ENCODE measurements around the gene RND1. TPM values are rescaled to one million over a fixed set of nuclear protein-coding genes. Genes with fewer than 3 reads are reported as not detected.
A peak's percentile ranks its signal among the peaks of the same experiment; 100 is the strongest.

RND1 gene
- total and polyA plus RNA-seq, 2 of the 13 experiments (the other 11 are each of a cell fraction or from before 2014, with no cell fraction given), result 1.8 to 1.9 TPM

DNA sequence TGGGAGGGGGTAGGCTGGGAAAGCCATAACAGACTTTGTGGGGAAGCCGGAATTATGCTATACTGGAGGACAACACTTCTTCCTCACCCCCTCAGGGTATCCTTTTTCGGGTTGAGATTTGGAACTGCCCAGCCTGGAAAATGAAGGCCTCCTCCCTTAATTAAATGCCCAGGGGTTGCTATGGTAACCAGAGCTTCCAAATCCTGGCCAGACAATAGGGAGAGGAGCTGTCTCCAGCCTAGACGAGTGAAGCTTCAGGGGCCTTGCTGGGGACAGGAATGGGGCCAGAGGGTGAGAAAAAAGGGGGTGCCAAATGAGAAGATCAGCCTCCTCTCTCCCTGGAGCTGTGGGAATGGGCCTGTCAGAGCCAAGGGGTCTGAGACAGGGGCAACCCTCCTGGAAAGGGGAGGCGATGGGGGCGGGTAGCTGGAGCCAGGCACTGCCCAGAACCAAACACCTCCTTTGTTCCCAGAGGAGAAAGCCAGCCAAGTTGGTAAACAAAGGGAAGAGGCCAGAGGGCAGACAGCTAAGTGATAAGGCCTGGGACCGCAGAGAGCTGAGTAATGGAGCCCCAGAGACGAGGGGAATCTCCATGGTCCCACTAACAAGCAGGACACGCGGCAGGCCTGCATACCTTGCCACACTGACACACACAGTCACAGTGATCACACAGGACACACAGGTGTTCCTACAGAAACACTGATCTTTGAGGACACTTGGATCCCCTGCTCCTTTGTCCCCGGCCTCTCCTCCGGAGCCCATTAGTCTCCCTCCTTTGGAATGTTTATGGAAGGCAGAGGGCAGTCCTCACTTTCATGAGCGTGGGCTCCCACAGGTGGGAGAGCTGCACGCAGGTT, 17.9 kb upstream of the RND1 start (continued):
- TF ChIP-seq CENPBD1 (CRISPR knock-in tag; IDR thresholded peaks at IDR 0.05; ENCODE audit: borderline replicate concordance, low read depth) (no peak), KLF6 (CRISPR knock-in tag; IDR thresholded peaks at IDR 0.05) (no peak), HNF4G (IDR thresholded peaks at IDR 0.05; ENCODE audit: borderline replicate concordance, low read depth, low read length) (0 out of 2 replicates have a peak, but pooled peaks have one; percentile 54), HNF4G (CRISPR knock-in tag; IDR thresholded peaks at IDR 0.05; ENCODE audit: borderline replicate concordance, low read depth) (no peak; the same call in 1 of the 2 replicates), NR2F1 (CRISPR knock-in tag; IDR thresholded peaks at IDR 0.05) (peak; percentile 46 to 47; a peak in 2 of 4 replicates), CAMTA2 (CRISPR knock-in tag; IDR thresholded peaks at IDR 0.05; ENCODE audit: borderline replicate concordance) (no peak), KDM2A (CRISPR knock-in tag; IDR thresholded peaks at IDR 0.05; ENCODE audit: borderline replicate concordance, low read depth) (no peak), ZNF343 (CRISPR knock-in tag; IDR thresholded peaks at IDR 0.05) (no peak), ZNF264 (CRISPR knock-in tag; IDR thresholded peaks at IDR 0.05) (no peak), KAT8 (CRISPR knock-in tag; IDR thresholded peaks at IDR 0.05) (peak; percentile 30; the same call in 1 of the 2 replicates), ZFP41 (CRISPR knock-in tag; IDR thresholded peaks at IDR 0.05; ENCODE audit: borderline replicate concordance) (no peak), CHD2 (IDR thresholded peaks at IDR 0.05; ENCODE audit: low read depth, low read length) (no peak), SKI (IDR thresholded peaks at IDR 0.05; ENCODE audit: partially characterized antibody) (peak; percentile 75), ZFP36 (IDR thresholded peaks at IDR 0.05; ENCODE audit: borderline replicate concordance, low read depth, low read length, partially characterized antibody) (no peak), HIVEP1 (CRISPR knock-in tag; IDR thresholded peaks at IDR 0.05) (no peak), TCF7L2 (IDR thresholded peaks at IDR 0.05; ENCODE audit: low read depth, low read length) (no peak), CEBPG (CRISPR knock-in tag; IDR thresholded peaks at IDR 0.05) (no peak), MEIS2 (CRISPR knock-in tag; IDR thresholded peaks at IDR 0.05) (no peak), GABPA (IDR thresholded peaks at IDR 0.05; ENCODE audit: low read depth, low read length) (no peak), GABPA (CRISPR knock-in tag; IDR thresholded peaks at IDR 0.05; ENCODE audit: low read depth) (no peak), ZBTB20 (CRISPR knock-in tag; IDR thresholded peaks at IDR 0.05; ENCODE audit: borderline replicate concordance, low read depth) (no peak), ISX (CRISPR knock-in tag; conservative IDR thresholded peaks at IDR 0.05) (no peak), MED1 (CRISPR knock-in tag; IDR thresholded peaks at IDR 0.05) (no peak), CEBPB (IDR thresholded peaks at IDR 0.05; ENCODE audit: borderline replicate concordance, low read depth, low read length) (no peak), ZNF704 (CRISPR knock-in tag; IDR thresholded peaks at IDR 0.05; ENCODE audit: borderline replicate concordance) (no peak)
- TF ChIP-seq, protein P1, sequence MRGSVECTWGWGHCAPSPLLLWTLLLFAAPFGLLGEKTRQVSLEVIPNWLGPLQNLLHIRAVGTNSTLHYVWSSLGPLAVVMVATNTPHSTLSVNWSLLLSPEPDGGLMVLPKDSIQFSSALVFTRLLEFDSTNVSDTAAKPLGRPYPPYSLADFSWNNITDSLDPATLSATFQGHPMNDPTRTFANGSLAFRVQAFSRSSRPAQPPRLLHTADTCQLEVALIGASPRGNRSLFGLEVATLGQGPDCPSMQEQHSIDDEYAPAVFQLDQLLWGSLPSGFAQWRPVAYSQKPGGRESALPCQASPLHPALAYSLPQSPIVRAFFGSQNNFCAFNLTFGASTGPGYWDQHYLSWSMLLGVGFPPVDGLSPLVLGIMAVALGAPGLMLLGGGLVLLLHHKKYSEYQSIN (CRISPR knock-in tag; IDR thresholded peaks at IDR 0.05; ENCODE audit: borderline replicate concordance), result no peak
- TF ChIP-seq, protein P2, sequence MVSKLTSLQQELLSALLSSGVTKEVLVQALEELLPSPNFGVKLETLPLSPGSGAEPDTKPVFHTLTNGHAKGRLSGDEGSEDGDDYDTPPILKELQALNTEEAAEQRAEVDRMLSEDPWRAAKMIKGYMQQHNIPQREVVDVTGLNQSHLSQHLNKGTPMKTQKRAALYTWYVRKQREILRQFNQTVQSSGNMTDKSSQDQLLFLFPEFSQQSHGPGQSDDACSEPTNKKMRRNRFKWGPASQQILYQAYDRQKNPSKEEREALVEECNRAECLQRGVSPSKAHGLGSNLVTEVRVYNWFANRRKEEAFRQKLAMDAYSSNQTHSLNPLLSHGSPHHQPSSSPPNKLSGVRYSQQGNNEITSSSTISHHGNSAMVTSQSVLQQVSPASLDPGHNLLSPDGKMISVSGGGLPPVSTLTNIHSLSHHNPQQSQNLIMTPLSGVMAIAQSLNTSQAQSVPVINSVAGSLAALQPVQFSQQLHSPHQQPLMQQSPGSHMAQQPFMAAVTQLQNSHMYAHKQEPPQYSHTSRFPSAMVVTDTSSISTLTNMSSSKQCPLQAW (CRISPR knock-in tag; IDR thresholded peaks at IDR 0.05), result peak; percentile 58; the same call in 1 of the 2 replicates

Data from HepG2 (cell line).